ENCODE data around the gene RPS3.
"Not testable (repeated sequence)": the region's sequence is repeated elsewhere in the genome, so short reads cannot be mapped to it uniquely, and the experiment has no call there.

RPS3 gene

GRCh38 chr11:75376175-75376574 lies 23.1 kb upstream of the RPS3 start:
- TF ChIP-seq CTCF (IDR thresholded peaks at IDR 0.05; ENCODE audit: low read depth, low read length) (peak; percentile 32), MYC (IDR thresholded peaks at IDR 0.05; ENCODE audit: low read depth, low read length) (no peak)
- no peak overlapping the region for H3K4me3 ChIP-seq (ENCODE audit: low read depth, low read length)
- DNase-seq (ENCODE audit: low read depth): peak; percentile 60

- H3K4me3 ChIP-seq (ENCODE audit: low read depth, low read length); DNase-seq (ENCODE audit: low read depth): not testable (repeated sequence)
Observed at GRCh38 chr11:75378776-75379175, 20.5 kb upstream of the RPS3 start.

GRCh38 chr11:75380245-75380644 lies 19.1 kb upstream of the RPS3 start:
- no peak overlapping the region for H3K4me3 ChIP-seq (ENCODE audit: low read depth, low read length)
- TF ChIP-seq POLR2A (IDR thresholded peaks at IDR 0.05; ENCODE audit: extremely low read depth, insufficient read length) (no peak), MAX (IDR thresholded peaks at IDR 0.05; ENCODE audit: low read depth, low read length) (no peak), MYC (IDR thresholded peaks at IDR 0.05; ENCODE audit: low read depth, low read length) (no peak), CTCF (IDR thresholded peaks at IDR 0.05; ENCODE audit: low read depth, low read length) (no peak)
- no peak for DNase-seq (ENCODE audit: low read depth)

GRCh38 chr11:75380716-75381420 lies 18.4 kb upstream of the RPS3 start:
- H3K4me3 ChIP-seq (ENCODE audit: low read depth, low read length): no peak overlapping the region
- TF ChIP-seq MAX (IDR thresholded peaks at IDR 0.05; ENCODE audit: low read depth, low read length): 0 out of 2 replicates have a peak, but pooled peaks have one; percentile 14
- TF ChIP-seq CTCF (IDR thresholded peaks at IDR 0.05; ENCODE audit: low read depth, low read length): no peak
- TF ChIP-seq POLR2A (IDR thresholded peaks at IDR 0.05; ENCODE audit: extremely low read depth, insufficient read length): no peak
- 0 out of 2 replicates have a peak, but pooled peaks have one; percentile 14 for TF ChIP-seq MYC (IDR thresholded peaks at IDR 0.05; ENCODE audit: low read depth, low read length)
- peak; percentile 61 for DNase-seq (ENCODE audit: low read depth)

GRCh38 chr11:75383246-75383645 lies 16.1 kb upstream of the RPS3 start:
- DNase-seq (ENCODE audit: low read depth): peak; percentile 84
- TF ChIP-seq CTCF (IDR thresholded peaks at IDR 0.05; ENCODE audit: low read depth, low read length) (no peak), POLR2A (IDR thresholded peaks at IDR 0.05; ENCODE audit: extremely low read depth, insufficient read length) (no peak), MYC (IDR thresholded peaks at IDR 0.05; ENCODE audit: low read depth, low read length) (peak; percentile 53; the same call in 1 of the 2 replicates), MAX (IDR thresholded peaks at IDR 0.05; ENCODE audit: low read depth, low read length) (peak; percentile 59; the same call in 1 of the 2 replicates)
- H3K4me3 ChIP-seq (ENCODE audit: low read depth, low read length): no peak overlapping the region

GRCh38 chr11:75384438-75385080 lies 14.8 kb upstream of the RPS3 start:
- peak; percentile 80 for DNase-seq (ENCODE audit: low read depth)
- peak; percentile 98 for TF ChIP-seq CTCF (IDR thresholded peaks at IDR 0.05; ENCODE audit: low read depth, low read length)
- TF ChIP-seq MAX (IDR thresholded peaks at IDR 0.05; ENCODE audit: low read depth, low read length): no peak
- no peak overlapping the region for H3K4me3 ChIP-seq (ENCODE audit: low read depth, low read length)

Measured in NB4 (cell line).